ENCODE data around the gene PCGF3.

PCGF3 gene

DNA sequence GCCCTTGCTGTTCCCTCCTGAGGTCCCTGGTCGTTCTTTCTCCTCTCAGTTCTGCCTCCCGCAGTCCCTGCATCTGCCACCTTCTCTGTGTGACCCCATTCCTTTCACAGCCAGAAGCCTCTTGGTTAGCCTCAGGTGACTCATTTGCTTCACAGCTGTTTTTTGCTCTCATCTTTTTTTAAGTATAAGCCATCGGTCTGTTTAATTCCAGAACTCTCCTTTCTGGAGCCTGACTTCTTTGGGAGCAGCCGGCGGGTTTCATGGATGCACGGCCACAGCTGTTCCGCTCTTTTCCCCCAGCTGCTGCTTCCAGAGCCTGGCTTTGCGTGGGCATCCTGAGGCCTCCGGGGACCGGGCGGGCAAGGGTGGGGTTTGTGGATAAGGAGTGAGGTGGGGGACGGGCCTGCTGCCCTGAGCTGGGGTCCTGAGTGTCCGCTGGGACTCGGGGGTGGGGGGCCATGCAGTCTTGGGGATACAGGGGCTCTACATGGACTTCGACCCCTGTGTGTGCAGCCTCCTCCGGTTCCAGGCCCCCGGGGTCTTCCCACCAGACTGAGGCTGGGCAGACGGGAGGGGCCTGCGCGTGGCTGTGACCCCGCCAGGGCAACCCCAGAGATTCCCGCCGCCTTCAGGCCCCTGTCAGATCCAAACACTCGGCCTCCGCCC, 46.7 kb downstream of the PCGF3 start:
- no peak for TF ChIP-seq NFIC (IDR thresholded peaks at IDR 0.05)
- TF ChIP-seq, protein P1, sequence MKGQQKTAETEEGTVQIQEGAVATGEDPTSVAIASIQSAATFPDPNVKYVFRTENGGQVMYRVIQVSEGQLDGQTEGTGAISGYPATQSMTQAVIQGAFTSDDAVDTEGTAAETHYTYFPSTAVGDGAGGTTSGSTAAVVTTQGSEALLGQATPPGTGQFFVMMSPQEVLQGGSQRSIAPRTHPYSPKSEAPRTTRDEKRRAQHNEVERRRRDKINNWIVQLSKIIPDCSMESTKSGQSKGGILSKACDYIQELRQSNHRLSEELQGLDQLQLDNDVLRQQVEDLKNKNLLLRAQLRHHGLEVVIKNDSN (IDR thresholded peaks at IDR 0.05) = no peak
- no peak for TF ChIP-seq TCF12 (IDR thresholded peaks at IDR 0.05; ENCODE audit: low read depth)
- TF ChIP-seq, protein P2, sequence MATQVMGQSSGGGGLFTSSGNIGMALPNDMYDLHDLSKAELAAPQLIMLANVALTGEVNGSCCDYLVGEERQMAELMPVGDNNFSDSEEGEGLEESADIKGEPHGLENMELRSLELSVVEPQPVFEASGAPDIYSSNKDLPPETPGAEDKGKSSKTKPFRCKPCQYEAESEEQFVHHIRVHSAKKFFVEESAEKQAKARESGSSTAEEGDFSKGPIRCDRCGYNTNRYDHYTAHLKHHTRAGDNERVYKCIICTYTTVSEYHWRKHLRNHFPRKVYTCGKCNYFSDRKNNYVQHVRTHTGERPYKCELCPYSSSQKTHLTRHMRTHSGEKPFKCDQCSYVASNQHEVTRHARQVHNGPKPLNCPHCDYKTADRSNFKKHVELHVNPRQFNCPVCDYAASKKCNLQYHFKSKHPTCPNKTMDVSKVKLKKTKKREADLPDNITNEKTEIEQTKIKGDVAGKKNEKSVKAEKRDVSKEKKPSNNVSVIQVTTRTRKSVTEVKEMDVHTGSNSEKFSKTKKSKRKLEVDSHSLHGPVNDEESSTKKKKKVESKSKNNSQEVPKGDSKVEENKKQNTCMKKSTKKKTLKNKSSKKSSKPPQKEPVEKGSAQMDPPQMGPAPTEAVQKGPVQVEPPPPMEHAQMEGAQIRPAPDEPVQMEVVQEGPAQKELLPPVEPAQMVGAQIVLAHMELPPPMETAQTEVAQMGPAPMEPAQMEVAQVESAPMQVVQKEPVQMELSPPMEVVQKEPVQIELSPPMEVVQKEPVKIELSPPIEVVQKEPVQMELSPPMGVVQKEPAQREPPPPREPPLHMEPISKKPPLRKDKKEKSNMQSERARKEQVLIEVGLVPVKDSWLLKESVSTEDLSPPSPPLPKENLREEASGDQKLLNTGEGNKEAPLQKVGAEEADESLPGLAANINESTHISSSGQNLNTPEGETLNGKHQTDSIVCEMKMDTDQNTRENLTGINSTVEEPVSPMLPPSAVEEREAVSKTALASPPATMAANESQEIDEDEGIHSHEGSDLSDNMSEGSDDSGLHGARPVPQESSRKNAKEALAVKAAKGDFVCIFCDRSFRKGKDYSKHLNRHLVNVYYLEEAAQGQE (IDR thresholded peaks at IDR 0.05; ENCODE audit: low read depth) = no peak
- TF ChIP-seq ZBTB7A (IDR thresholded peaks at IDR 0.05; ENCODE audit: low read depth) = no peak

DNA sequence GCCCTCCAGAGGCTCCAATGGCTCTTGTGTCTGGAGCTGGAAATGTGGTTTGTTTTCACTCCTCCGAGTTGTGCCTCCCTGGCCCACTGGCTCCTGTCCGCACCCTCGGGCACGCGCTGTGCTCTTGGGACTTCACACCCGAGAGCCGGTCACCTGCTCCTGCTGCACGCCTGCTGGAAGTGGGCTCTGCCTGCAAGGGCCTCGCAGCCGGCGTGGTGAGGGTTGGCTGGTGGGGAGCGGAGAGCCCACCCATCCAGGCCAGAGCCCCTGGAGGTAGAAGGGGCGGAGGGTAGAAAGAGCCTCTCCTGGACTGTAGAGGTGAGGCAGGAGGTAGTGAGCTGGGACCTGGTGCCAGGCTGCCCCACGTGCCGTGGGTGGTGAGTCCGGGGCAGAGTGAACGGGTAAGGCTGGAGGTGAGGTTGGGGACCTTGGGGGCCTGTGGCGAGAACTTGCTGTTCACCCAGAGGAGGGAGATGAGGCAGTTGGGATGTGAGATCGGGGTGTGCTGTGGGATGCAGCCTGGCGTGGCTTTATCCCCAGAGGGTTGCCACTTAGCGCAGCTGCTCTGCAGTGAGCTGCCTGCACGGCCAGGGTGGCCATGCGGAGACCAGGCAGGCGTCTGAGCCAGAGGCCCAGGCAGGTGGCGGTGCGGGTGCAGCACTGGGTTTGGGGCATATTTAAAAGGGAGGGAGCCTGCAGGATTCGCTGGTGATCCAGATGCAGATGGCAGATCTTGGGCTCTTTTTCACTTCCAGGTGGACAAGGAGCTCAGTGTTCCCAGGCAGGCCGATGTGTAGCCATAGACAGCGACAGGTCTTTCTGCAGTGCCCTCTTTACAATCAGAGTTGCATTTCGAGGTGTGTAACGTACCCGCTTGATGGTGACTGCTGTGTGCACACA, 48.8 kb downstream of the PCGF3 start:
- TF ChIP-seq, protein P3, sequence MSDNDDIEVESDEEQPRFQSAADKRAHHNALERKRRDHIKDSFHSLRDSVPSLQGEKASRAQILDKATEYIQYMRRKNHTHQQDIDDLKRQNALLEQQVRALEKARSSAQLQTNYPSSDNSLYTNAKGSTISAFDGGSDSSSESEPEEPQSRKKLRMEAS (IDR thresholded peaks at IDR 0.05) = no peak
- TF ChIP-seq NFIC (IDR thresholded peaks at IDR 0.05) = no peak
- TF ChIP-seq, protein P2 (IDR thresholded peaks at IDR 0.05; ENCODE audit: low read depth) = no peak
- no peak for TF ChIP-seq TEAD4 (IDR thresholded peaks at IDR 0.05)
- no peak for TF ChIP-seq RAD21 (IDR thresholded peaks at IDR 0.05; ENCODE audit: low read depth)
- TF ChIP-seq EP300 (IDR thresholded peaks at IDR 0.05; ENCODE audit: borderline replicate concordance) = no peak
- TF ChIP-seq YY1 (IDR thresholded peaks at IDR 0.05; ENCODE audit: low read depth) = no peak
- no peak for TF ChIP-seq CREB1 (IDR thresholded peaks at IDR 0.05; ENCODE audit: low read depth)
- TF ChIP-seq, protein P1 (IDR thresholded peaks at IDR 0.05) = no peak
- TF ChIP-seq TAF1 (IDR thresholded peaks at IDR 0.05; ENCODE audit: low read depth) = no peak
- TF ChIP-seq TCF12 (IDR thresholded peaks at IDR 0.05; ENCODE audit: low read depth) = no peak
- no peak for TF ChIP-seq ZBTB7A (IDR thresholded peaks at IDR 0.05; ENCODE audit: low read depth)

DNA sequence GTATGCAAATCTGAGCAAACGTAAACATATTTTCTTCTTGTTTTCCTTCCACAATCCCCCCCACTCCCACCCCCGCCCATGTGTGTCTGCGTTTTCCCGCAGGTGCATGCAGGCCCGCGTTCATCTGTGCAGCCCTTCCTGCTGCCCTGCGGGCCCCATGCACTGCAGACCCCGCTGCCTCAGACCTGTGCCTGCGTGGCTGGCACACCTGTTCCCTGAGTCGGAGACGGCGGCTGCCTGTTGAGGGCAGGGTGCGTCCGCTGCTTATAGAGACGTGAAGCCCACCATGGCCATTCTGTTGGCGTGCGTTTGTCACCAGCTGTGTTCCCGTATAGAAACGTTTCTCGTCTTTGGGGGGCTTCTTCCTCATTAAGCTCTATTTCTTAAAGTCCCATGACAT, 51.5 kb downstream of the PCGF3 start:
- TF ChIP-seq RAD21 (IDR thresholded peaks at IDR 0.05; ENCODE audit: low read depth) = no peak
- TF ChIP-seq NFIC (IDR thresholded peaks at IDR 0.05) = no peak
- TF ChIP-seq, protein P1 (IDR thresholded peaks at IDR 0.05) = no peak
- no peak for TF ChIP-seq EP300 (IDR thresholded peaks at IDR 0.05; ENCODE audit: borderline replicate concordance)
- TF ChIP-seq, protein P2 (IDR thresholded peaks at IDR 0.05; ENCODE audit: low read depth) = no peak
- TF ChIP-seq YY1 (IDR thresholded peaks at IDR 0.05; ENCODE audit: low read depth) = no peak
- TF ChIP-seq TEAD4 (IDR thresholded peaks at IDR 0.05) = no peak
- no peak for TF ChIP-seq TCF12 (IDR thresholded peaks at IDR 0.05; ENCODE audit: low read depth)
- no peak for TF ChIP-seq CEBPB (IDR thresholded peaks at IDR 0.05)
- no peak for TF ChIP-seq ZBTB7A (IDR thresholded peaks at IDR 0.05; ENCODE audit: low read depth)
- TF ChIP-seq, protein P3 (IDR thresholded peaks at IDR 0.05) = no peak
- no peak for TF ChIP-seq FOXM1 (IDR thresholded peaks at IDR 0.05; ENCODE audit: borderline replicate concordance, low read depth)
- TF ChIP-seq CREB1 (IDR thresholded peaks at IDR 0.05; ENCODE audit: low read depth) = no peak
- TF ChIP-seq EGR1 (IDR thresholded peaks at IDR 0.05) = no peak
- TF ChIP-seq TAF1 (IDR thresholded peaks at IDR 0.05; ENCODE audit: low read depth) = no peak
